IPS-11a (cell line): ENCODE data around the gene FGFR3.
A peak's percentile ranks its signal among the peaks of the same experiment; 100 is the strongest.

ENCODE experiments used
- H3K4me3 ChIP-seq: one replicate; pipeline ENCODE4 v1.5.1; 2013; ENCODE audit warnings: low read depth, low read length, control low read depth

The FGFR3 gene

DNA sequence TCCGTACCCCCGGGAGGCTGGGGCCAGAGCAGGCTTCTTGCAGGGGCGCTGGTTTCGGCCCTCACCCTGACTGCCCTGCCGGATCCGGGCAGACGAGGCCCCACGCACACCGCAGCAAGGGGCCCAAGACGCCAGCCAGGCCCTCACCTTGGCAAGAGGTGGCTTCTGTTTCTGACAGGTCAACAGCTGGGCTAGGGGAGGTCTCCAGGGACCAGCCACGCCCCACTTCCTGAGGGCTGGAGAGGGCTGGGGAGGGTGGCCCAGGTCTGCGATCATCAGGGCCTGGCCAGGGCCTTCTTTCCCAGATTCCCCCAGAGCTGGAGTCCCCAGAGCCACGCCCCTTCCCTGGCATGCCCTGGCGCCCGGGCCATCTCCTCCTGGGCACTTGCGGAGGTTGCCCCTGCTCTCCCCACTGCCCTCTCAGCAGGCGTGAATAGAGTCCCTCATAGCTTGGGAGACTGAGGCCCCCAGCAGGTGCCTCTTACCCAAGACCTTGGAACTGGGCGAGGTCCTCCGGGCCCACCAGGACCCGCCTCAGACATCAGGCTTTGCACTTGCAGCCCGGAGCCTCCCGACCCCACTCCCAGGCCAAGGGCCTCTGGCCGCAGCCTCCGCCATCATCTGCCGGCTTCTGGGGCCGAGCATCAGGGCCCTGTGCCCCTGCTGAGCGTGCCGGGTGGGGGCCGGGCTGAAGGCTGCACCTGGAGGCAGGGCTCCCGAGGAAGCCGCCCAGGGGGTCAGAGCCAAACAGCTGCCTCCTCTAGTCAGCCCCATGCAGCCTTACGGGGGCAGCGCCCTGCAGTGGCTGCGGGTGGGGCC is 6.3 kb upstream of the FGFR3 start:
- no peak overlapping the region for H3K4me3 ChIP-seq

DNA sequence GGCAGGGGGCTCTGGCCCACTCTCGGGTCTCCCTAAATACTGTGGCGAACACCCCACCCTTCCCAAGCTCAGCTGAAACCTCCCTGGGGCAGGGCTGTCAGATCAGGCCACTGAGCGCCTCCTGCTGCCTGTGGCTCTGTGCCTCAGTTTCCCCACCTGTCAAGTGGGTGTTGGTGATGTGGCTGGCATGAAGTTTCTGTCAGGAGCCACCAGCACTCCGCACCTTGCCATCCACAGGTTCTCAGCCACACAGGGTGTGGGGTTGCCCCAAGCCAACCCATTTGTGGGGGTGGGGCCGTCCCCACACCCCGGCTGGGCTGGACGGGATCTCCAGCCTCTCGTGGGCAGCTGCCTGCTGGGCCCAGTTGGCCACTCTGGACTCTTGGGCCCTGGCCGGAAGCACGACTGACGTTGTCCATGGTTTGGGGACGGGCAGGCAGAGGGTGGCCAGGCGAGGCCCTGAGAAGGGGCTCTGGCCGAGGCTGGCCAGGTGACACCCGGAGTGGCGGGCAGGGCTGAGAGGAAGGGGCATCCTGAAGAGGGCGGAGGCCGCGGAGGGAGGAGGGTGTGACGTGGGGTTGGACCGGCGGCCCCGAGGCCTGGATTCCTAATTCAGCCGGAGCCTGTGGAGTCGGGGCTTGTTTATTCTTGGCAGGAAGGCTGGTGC is 5.5 kb upstream of the FGFR3 start:
- H3K4me3 ChIP-seq: no peak overlapping the region

DNA sequence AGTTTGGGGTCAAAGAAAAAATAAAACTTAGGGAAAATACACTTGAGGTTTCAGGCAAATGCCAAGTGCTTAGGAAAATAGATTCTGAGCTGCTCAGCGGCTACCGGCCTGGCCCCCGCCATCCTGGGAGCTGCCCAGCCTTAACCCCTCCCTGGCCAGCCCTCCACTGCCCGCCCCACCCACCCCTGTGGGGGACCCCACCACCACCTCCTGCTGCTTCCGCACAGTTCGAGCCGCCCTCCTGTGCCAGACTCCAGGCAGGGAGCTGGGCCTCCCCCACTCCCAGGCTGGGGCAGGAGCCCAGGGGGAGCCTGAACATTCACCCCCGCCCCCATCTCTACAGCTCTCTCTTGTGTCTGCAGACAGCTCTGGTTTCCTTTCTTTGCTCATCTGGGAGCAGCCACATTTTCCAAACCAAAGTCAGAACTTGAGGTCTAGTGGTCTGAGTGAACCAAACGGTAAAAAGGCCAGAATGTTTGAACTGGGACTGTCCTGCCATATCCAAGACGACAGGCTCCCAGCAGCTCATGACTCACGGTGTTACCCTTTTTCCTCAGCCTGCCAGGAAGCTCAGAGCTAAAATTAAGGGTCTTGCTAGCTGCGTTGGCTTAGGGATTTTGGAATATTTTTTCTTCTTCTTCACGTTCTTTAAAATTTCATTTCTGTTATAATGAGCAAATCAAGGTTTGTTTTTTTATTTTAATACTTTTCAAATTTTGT is 4.7 kb upstream of the FGFR3 start:
- H3K4me3 ChIP-seq: no peak overlapping the region

DNA sequence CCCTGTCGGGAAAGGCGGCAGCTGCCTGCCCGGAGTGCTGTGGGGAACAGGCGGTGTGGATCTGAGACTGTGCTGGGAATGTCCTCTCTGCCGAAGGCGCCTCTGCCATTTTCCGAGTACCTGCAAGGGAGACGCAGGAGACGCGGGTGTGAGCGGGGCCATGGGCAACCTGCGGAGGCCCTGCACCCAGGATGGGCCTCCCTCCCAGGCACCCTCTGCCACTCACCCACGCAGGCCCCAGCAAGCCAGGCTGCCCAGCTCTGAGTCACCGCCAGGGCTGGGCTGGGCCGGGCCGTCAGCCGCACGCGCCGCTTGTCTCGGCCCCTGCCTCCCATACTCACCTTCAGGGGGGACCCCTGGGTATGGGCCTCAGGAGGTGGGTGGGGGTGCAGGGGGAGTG is 3.5 kb upstream of the FGFR3 start:
- H3K4me3 ChIP-seq: no peak overlapping the region

DNA sequence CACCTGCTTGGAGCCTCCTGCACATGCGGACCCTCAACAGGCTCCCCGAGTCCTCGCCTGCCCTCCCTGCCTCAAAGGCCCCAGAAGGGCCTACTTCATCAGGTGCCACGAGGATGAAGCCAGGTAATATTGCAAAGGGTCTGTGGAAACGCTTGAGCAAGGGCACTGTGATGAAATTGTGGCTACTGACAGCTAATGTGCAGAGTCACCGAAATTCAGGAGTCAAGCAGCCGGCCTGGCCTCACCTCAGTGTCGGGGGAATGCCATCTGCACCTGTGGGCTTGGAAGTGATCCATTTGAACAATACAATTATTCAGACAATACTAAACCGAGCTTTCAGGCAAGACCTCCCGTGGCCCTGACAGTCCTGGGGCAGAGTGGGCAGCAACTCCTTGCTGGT is 3.1 kb upstream of the FGFR3 start:
- H3K4me3 ChIP-seq: no peak overlapping the region

DNA sequence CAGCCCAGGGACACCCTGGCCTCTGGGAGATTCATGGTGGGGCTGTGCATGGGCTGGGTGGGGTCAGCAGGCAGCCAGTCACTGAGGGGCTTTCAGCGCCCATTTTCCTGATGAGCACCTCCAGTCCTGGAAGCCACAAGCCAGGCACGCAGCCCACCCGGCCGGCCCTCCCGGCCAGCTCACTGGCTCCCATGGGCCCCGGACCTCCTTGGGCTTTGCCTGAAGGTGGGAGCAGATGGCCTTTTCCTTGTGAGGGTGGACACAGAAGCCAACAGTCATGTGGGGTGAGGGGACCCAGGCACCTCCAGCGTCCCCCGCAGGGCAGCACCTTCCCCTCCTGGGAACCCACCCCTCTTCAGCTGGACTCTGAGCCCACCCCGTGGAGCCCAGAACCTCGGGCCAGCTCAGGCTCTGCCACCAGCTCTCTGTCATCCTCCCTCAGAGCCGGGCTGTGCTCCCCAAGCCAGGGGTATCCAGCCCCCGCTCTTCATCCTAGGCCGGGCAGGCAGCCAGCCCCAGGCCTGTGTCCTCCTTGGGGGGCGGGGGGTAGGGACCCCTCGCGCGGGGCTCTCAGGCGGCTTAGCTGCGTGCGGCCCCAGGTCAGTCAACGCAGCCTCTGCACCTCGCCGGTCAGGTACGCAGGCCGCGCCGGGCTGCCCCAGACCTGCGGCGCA is 798 bp upstream of the FGFR3 start:
- no peak overlapping the region for H3K4me3 ChIP-seq

DNA sequence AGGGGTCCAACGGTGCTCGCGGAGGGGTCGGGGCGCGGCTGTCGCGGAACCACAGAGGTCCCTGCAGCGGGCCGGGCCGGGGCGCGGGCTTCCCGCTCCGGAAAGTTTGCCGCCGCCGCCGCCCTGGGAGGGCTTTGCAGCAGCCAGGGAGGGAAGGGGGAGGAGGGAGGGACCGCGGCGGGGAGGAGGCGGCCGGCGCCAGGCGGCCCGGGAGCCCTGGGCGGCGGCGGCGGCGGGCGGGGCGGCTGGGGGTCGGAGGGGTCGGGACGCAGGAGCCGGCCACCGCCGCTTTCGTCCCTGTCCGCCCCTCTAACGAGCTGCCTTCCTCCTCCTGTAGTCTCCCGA is 375 bp downstream of the FGFR3 start:
- peak overlapping the region; percentile 72 for H3K4me3 ChIP-seq

DNA sequence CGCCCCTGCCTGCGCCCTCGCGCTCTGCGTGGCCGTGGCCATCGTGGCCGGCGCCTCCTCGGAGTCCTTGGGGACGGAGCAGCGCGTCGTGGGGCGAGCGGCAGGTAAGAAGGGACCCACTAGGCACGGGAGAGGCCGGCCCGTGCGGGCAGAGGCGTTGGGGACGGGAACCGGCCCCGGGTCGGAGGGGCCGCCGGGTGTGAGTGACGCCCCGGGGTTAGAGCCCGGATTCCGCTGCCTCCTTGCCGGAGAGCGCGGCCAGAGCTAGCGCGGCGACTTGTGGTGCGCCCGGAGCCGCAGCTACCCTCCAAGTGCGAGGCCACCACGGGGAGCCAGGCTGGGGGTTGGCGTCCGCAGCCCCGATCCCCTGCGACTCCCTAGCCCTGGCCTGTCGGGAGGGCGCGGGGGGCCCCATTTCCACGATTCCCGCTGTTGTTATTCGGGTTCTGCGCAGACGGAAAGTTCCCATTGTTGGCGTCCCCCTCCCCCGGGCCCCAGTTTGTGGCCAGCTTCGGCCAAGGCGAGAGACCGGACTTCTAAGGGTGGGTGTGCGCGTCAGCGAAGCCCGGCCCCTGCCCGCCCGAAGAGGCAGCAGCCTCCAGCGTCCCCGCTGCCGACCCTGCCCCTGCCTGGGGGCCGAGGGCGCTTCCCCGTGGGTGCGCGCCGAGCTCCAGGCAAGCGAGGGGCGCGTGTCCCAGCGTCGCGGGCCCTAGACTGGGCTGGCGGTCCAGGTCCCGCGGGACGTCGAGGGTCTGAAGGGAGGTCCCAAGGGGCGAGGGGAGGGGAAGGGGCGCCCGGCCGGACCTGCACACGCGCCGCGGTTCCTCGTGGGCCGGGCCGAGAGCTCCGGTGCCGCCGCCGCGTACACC is 1.1 kb downstream of the FGFR3 start:
- H3K4me3 ChIP-seq: peak overlapping the region; percentile 72

DNA sequence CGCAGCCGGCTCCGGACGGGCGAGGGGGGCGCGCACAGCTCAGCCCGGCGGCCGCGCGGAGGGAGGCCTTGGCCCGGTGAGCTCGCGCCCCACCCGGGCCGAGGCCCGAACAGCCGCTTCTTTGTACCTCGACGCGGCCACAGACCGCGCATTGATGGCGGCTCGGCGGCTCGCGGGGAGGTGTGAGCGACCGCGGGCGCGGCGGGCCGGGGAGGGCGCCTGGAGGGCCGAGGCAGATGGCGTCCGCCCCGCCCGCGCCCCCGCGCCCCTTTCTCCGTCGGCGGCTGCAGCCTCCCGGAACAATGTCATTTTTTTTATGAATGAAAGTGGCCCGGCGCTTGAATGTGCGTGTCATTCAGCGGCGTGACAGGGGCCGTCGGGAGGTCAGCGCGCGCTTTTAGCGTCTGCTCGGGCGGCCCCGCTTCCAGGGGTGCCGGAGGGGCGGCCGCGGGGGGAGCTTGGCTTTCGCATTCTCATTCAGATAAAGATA is 1.8 kb downstream of the FGFR3 start:
- peak overlapping the region; percentile 72 for H3K4me3 ChIP-seq

DNA sequence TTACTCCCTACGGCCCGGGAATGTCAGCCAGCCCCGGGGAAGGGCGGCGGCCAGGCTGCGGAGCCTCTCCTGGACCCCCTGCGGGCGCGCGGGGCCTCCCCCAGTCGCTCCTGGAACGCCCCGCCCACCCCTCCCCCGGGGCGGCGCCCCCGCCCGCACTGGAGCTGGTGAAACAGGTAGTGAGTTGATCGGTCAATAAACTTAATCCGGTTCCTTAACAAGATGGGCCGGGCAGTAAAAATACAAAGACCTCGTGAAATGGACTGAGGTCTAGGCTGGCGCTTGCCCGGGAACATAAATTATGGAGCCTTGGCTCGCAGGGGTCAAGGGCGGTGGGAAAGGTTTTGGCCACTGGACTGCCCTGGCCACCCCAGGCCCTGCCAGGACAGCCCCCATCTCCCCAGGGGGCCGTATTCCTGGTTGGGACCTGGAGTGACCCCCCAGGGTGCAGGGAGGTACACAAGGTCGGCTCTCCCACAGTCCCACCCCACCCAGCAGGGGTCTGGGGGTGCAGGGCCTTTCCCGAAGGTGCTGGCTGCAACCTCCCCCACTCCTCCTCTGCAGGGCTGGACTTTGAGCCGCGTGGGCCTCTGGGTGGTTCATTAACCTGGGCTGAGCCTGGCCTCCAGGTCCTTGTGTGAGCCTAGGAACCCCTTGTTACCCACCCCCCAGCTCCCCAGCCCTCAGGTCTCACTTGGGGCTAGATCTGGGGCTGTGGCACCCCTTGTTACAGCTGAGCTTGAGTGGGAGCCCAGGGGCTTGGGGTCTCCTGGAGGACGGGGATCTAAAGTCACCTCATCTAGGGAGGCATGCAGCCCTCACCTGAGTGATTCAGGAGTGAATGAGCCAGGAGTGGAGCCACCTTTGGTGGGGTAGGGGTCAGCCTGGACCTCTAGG is 2.5 kb downstream of the FGFR3 start:
- peak overlapping the region; percentile 72 for H3K4me3 ChIP-seq

DNA sequence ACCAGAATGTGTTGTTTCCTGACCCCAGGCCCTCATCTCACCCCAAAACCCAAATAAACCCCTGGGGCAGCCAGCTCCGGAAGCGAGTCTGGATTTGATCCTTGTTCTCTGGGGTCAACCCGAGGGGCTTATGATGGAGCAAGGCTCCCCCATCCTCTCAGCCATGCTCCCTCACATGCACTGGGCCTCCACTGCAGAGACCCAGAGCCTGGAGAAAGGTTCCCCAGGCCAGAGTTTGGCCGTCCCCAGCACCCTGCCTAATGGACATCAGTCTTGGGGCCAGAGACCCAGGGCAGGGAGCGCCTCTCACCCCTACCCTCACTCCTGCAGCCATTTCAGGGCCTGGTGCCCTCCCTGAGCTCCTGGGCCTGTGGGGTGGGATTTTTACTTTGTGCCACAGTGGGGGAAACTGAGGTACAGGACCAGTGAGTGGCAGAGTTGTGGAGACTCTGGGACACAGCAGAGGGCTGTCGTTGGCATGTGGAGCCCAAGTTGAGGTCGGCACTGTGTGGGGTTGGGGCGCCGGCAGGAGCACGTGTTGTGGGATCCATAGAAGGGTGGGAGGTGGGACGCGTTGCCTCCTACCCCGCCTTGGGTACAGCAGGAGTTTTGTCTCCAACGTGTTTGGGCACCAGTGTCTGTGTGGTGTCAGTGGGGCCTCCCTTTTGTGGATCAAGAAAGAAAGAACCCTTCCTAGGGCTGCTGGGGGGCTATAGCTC is 3.6 kb downstream of the FGFR3 start:
- H3K4me3 ChIP-seq: no peak overlapping the region

DNA sequence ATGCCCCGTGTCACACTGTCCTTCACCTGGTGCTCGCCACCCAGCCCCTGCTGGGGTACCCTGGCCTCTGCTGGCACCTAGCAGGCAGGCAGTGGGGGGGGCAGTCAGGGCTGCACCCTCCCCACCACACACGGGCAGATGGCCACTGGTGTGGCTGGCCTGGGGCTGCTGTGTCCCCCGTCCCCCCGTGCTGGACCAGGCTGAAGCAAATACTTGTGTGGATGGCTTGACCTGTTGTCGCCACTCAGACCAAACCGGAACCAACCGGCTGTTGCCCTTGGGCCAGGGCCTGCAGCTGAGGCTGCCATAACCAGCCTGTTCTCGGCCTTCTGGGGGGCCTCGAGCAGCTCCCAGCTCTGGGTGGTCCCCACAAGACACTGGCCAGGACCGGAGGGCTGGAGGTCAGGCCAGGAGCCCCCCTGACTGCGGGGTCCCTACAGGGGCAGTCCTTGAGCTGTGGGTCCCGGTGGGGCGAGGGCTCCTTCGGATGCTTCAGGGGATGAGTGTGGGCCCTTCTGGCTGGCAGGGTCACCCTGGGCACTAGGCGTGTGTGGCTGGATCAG is 4.3 kb downstream of the FGFR3 start:
- H3K4me3 ChIP-seq: no peak overlapping the region

DNA sequence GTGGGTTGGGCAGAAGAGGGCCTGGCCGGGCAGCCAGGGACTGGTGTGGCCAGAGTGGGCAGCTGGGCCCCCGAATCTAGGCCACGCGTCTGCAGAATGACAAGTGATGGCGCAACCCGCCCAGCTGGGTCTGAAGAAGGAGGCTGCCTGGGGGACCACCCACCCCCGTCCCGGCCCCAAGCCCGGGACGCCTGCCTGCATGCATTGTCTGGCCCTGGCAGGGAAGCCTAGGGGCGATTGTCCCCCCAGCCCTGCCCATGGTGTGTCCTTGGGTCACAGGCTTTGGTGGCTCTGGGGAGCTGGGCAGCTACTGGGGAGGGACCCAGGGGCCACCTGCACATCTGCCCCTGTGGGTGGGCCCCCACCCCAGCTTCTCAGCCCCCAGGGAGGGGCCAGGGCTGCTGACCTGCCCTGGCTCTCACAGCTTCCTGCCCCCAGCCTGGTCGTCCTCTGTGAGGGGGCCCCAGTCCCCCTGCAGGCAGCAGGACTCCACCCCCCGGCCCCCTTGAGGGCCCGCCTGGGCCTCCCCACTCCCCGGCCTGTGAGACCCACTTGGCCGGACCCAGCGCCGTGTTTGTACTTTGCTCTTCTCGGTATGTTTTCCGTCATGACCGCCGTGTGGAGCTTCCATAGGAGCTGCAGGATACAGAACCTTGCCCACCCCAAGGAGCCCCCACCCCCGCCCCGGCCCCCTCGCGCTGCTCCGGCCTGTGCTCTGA is 4.9 kb downstream of the FGFR3 start:
- no peak overlapping the region for H3K4me3 ChIP-seq

DNA sequence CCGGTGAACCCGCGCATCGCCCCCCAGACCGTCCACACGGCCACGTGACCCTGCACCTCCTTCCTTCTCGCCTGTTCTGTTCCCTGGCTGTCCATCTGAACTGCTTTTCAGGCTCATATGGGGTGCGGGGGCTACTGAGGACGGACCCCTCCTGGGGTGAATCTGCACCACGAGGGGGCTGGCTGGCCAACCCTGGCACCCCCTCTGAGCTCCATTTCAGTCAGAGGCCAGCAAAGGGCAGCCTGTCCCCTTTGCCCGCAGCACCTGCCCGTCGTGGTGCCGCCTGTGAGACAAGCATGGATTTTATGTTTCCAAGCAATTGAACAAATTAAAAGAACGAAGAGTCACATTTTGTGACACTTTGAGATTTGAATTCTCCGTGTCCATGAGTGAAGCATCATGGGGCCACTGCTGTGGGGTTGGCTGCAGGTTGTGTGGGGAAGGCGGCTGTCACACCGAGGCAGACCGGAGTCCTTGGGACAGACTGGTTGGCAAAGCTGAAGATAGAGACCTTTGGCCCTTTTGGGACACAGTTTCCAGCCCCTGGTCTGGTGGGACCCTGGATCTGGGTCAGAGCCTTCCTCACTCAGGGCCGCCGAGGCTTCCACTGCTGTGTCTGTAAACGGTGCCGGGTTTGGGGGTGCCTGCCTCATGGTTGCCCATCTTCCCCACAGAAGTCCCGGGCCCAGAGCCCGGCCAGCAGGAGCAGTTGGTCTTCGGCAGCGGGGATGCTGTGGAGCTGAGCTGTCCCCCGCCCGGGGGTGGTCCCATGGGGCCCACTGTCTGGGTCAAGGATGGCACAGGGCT is 5.7 kb downstream of the FGFR3 start:
- H3K4me3 ChIP-seq: no peak overlapping the region

DNA sequence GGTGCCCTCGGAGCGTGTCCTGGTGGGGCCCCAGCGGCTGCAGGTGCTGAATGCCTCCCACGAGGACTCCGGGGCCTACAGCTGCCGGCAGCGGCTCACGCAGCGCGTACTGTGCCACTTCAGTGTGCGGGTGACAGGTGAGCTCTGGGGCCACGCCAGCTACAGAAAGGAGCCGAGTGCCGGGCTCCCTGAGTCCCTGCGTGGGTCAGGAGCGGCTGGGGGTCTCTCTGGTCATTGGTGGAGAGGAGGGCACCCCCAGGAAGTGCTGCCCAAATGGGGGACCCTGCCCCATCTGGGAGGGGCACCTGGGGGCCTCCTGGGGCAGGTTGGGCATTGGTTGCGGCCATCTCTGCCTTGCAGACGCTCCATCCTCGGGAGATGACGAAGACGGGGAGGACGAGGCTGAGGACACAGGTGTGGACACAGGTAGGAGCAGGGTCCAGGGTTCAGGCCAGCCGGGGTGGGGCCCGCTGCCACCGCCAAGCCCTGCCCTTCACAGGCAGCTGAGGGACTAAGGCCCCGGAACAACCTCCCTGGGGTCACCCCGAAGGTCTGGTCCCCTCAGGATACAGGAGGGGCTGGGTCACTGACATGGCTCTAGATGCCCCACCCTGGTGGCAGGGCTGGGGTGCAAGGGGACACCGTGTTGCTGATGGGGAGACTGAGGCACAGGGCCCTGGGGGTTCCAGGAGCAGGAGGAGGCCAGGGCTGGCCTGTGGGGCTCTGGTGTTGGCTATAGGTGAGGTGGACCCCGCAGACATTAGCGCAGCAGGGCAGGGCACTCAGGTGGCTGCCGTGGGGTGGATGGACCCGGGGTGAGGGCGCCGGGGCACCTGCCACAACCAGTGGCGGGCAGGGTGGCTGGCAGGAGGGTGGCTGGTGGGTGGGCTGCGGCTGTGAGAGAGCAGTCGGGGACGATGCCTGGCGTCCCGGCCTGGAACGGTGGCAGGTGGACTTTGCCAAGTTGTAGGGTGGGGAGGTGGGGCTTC is 6.6 kb downstream of the FGFR3 start:
- no peak overlapping the region for H3K4me3 ChIP-seq

DNA sequence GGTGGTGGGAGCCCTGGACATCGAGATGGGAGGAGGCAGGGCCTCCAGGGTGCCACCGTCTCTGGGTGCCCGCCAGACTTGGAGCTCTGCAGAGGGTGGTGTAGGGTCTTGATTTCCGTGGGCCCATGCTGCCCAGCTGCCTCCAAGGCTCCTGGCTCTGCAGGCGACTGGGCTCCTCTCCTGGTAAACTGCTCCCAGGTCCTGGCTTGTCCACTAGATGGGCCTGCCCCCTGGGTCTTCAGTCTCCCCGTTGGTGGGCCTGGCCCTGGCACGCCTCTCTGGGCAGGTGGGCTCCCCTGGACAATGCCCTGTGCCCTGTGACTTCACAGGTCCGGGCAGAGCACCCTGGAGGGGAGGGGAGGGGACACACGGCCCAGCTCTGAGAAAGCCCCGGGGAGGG is 7.7 kb downstream of the FGFR3 start:
- no peak overlapping the region for H3K4me3 ChIP-seq
